Measurements from ENCODE around the gene NAV2. TPM values are rescaled to one million over a fixed set of nuclear protein-coding genes. Genes with fewer than 3 reads are reported as not detected.

NAV2 gene
- polyA plus RNA-seq, 1 donor (not counting 4 experiments of a cell fraction or from before 2014, with no cell fraction given) = 4.0 TPM

DNA sequence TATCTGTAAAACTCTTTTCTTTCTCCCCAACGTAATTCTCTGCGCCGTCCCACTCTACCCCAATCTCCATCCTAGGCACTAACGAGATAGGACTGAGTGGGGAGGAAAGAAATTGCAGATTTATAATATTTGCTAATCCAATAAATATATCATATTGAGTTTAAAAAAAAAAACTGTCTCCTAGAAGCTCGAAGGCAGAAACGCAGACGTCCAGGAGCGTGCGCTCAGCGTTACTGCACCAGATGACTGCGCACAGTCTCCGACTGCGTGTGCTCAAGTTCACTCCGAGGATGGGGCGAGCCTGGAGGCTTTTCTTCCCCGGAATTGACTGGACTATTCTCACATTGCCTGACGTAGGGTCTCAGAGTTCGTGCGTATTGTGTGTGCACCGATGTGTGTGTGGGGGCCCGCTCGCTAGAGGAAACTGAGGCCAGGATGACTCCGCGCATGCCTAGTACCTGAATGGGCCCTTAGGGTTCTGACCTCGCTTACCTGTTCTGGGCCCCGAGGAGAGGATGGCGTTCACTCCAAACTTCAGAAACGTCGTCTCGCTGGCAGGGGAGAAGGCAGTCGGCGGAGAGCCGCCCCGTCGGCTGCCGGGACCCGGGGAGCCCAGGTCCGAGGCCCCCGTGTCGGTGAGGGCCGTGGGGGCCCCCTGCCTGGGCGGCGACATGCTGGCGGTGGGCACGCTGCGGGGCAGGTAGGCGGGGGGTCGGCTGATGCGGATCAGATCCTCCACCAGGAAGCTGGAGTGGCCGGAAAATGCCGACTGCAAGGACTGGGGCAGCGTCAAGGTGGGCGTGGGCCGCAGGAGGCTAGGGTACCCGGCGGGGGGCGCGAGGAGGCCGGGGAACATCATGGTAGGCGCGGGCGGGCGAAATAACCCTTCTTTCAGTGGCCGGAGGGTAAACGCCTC lies 447.1 kb downstream of the NAV2 start:
- no peak overlapping the region for H3K27ac ChIP-seq (ENCODE audit: control insufficient read depth, insufficient read depth, low read length)
- no peak overlapping the region for H3K9ac ChIP-seq (ENCODE audit: control insufficient read depth, extremely low read depth, insufficient read depth, low read length)
- H2AFZ ChIP-seq (ENCODE audit: control insufficient read depth, low read length) = no peak overlapping the region
- no peak for FAIRE-seq
- H3K9me1 ChIP-seq (ENCODE audit: control insufficient read depth, extremely low read depth, insufficient read depth, low read length) = no peaks in the 10 kb centered on the region
- H3K36me3 ChIP-seq (ENCODE audit: control insufficient read depth in 2 of 2, extremely low read depth in 1 of 2, insufficient read depth in 2 of 2, low read length in 2 of 2) = no peaks in the 10 kb centered on the region
- dilution Hi-C loops (cut with MboI; ENCODE audit: extremely low pct_ligation_motif_present, low sequenced_read_pairs) = no loop called here
- no peak for DNase-seq (ENCODE audit: low read depth, low spot score)
- H3K4me3 ChIP-seq (ENCODE audit: control insufficient read depth in 2 of 3, extremely low read depth in 1 of 3, insufficient read depth in 2 of 3, low read depth in 1 of 3, low read length in 3 of 3) = no peak overlapping the region
- H3K9me3 ChIP-seq (ENCODE audit: control insufficient read depth, low read depth, low read length) = no peaks in the 10 kb centered on the region
- no peaks in the 10 kb centered on the region for H4K20me1 ChIP-seq (ENCODE audit: control insufficient read depth, extremely low read depth, insufficient read depth, low read length)
- no peak overlapping the region for H3K4me2 ChIP-seq (ENCODE audit: control insufficient read depth, extremely low read depth, insufficient read depth, low read depth, low read length)
- H3K27me3 ChIP-seq (ENCODE audit: control insufficient read depth, extremely low read depth, insufficient read depth, low read length) = peaks cover 97% of the 10 kb centered on the region
- no peaks in the 10 kb centered on the region for H3K79me2 ChIP-seq (ENCODE audit: control insufficient read depth, insufficient read depth, low read length)
- no peaks in the 10 kb centered on the region for H3K4me1 ChIP-seq (ENCODE audit: control insufficient read depth, extremely low read depth, insufficient read depth, low read length)
- TF ChIP-seq EZH2 (IDR thresholded peaks at IDR 0.05; ENCODE audit: low read length) = peak; percentile 51
- TF ChIP-seq CTCF (optimal IDR thresholded peaks at IDR 0.05 in 1 of 3, IDR thresholded peaks at IDR 0.05 in 1 of 3, conservative IDR thresholded peaks at IDR 0.05 in 1 of 3; ENCODE audit: extremely low read depth in 1 of 3, insufficient read depth in 2 of 3, low read length in 3 of 3) = no peak

DNA sequence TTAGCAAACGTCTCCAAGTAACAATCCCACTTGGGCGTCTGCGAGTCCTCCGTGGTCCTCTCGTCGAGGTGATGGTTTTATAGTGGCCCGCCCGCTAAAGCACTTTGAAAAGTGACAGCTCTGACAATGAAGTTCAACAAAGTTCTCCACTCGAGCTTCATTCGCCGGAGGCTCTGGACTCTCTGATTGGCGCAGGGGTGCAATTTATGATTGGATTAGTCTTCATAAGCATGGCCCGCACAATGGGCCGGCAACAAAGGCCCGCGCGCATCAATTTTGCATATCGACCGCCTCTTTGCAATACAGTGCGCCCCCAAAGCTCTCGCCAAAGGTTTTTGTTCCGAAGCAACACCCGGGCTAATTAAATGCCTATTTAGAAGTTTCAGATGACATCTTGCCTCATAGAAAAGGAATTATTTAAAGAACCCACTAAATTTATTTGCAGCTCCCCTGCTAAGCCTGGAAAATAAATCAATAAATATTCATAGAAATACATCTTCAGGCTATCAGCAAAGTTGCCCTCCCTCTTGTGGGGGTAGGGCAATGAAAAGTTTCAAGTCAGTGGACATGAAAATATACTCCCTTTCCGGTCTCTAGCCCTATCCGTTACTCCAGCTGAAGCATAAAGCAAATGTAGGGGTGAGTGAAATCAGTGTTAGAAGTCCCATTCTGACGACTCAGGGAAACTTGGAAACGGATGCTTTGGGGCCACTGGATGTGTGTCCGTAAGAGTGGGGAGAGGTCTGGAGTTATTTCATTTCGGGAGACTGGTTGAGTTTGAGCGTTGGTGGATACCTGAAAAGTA lies 448.0 kb downstream of the NAV2 start, which contains the start of gene DBX1:
DBX1 (minus strand) TSS at position 51 of the 805 bp plus-strand sequence. CDS start 151 bp downstream, outside the sequence.
- H4K20me1 ChIP-seq (ENCODE audit: control insufficient read depth, extremely low read depth, insufficient read depth, low read length) = no peaks in the 10 kb centered on the region
- H3K4me3 ChIP-seq (ENCODE audit: control insufficient read depth in 2 of 3, extremely low read depth in 1 of 3, insufficient read depth in 2 of 3, low read depth in 1 of 3, low read length in 3 of 3) = no peak within 1 kb of the TSS
- no peaks in the 10 kb centered on the region for H3K4me1 ChIP-seq (ENCODE audit: control insufficient read depth, extremely low read depth, insufficient read depth, low read length)
- no peak for TF ChIP-seq EZH2 (IDR thresholded peaks at IDR 0.05; ENCODE audit: low read length)
- H2AFZ ChIP-seq (ENCODE audit: control insufficient read depth, low read length) = no peak within 1 kb of the TSS
- FAIRE-seq (no peak), DNase-seq (ENCODE audit: low read depth, low spot score) (no peak)
- H3K27ac ChIP-seq (ENCODE audit: control insufficient read depth, insufficient read depth, low read length) = no peak within 1 kb of the TSS
- no peak within 1 kb of the TSS for H3K4me2 ChIP-seq (ENCODE audit: control insufficient read depth, extremely low read depth, insufficient read depth, low read depth, low read length)
- H3K36me3 ChIP-seq (ENCODE audit: control insufficient read depth in 2 of 2, extremely low read depth in 1 of 2, insufficient read depth in 2 of 2, low read length in 2 of 2) = no peaks in the 10 kb centered on the region
- no peak within 1 kb of the TSS for H3K9ac ChIP-seq (ENCODE audit: control insufficient read depth, extremely low read depth, insufficient read depth, low read length)
- H3K9me3 ChIP-seq (ENCODE audit: control insufficient read depth, low read depth, low read length) = no peaks in the 10 kb centered on the region
- peaks cover 99% of the 10 kb centered on the region for H3K27me3 ChIP-seq (ENCODE audit: control insufficient read depth, extremely low read depth, insufficient read depth, low read length)
- no peaks in the 10 kb centered on the region for H3K79me2 ChIP-seq (ENCODE audit: control insufficient read depth, insufficient read depth, low read length)
- dilution Hi-C loops (cut with MboI; ENCODE audit: extremely low pct_ligation_motif_present, low sequenced_read_pairs) = no loop called here
- H3K9me1 ChIP-seq (ENCODE audit: control insufficient read depth, extremely low read depth, insufficient read depth, low read length) = no peaks in the 10 kb centered on the region
